Stimulated activated CD4-positive, alpha-beta T cell treated with anti-CD3 and anti-CD28 coated beads, TNF-alpha, amount 100 ng/mL, for 1 hour (primary cell): ENCODE data around the gene C18orf63.

Experiments
- DNase-seq, 3 donors: peaks; one replicate each; pipeline ENCODE4 v3.0.0-alpha.2; 2020; ENCODE audit warnings: low read depth in 3 of 3, low spot score in 1 of 3

C18orf63 gene

DNA sequence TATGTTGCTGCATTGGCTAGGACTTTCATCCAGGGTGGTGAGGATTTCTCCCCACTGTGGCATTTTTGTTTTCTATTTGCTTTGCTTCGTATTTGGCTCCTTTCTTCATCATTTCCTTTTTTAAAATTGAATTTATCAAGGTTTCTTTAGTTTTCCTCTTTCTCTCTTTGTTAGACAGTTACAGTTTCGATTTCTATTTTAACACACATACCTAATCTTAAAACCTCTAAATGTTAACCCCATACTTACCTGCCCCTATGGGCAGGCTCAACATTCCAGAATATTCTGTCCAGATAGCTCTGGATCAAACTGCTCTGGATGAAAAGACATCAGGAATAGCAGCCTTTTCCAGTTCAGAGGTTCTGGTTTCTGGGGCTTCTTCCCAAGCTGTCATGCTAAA, 92.2 kb downstream of the C18orf63 start:
- no peak for DNase-seq
